Choroid plexus epithelial cell (primary cell): ENCODE measurements around the gene RPS15.
A peak's percentile ranks its signal among the peaks of the same experiment; 100 is the strongest.

Source experiments
- DNase-seq: peaks from one replicate; pipeline ENCODE4 v3.0.0-alpha.2; 2010; ENCODE audit warnings: low read depth
- H3K4me3 ChIP-seq: 2 replicates; pipeline ENCODE4 v1.5.1; 2011; ENCODE audit warnings: low read depth, mild to moderate bottlenecking, control low read depth, low read length, moderate library complexity
- TF ChIP-seq, protein P1 (sequence below): conservative IDR thresholded peaks from 2 replicates; pipeline ENCODE4 v1.5.1; 2011; ENCODE audit warnings: low read depth, mild to moderate bottlenecking, control low read depth, inconsistent platforms, low read length, moderate library complexity

The RPS15 gene

GRCh38 chr19:1406774-1407527 lies 31.2 kb upstream of the RPS15 start:
- peak; percentile 99 for DNase-seq
- TF ChIP-seq, protein P1, sequence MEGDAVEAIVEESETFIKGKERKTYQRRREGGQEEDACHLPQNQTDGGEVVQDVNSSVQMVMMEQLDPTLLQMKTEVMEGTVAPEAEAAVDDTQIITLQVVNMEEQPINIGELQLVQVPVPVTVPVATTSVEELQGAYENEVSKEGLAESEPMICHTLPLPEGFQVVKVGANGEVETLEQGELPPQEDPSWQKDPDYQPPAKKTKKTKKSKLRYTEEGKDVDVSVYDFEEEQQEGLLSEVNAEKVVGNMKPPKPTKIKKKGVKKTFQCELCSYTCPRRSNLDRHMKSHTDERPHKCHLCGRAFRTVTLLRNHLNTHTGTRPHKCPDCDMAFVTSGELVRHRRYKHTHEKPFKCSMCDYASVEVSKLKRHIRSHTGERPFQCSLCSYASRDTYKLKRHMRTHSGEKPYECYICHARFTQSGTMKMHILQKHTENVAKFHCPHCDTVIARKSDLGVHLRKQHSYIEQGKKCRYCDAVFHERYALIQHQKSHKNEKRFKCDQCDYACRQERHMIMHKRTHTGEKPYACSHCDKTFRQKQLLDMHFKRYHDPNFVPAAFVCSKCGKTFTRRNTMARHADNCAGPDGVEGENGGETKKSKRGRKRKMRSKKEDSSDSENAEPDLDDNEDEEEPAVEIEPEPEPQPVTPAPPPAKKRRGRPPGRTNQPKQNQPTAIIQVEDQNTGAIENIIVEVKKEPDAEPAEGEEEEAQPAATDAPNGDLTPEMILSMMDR = peak; percentile 48
- peak overlapping the region; percentile 60 for H3K4me3 ChIP-seq

GRCh38 chr19:1407528-1408299 lies 30.5 kb upstream of the RPS15 start, which contains the start of gene DAZAP1:
Gene DAZAP1 (plus strand): TSS chr19:1407586. CDS start chr19:1407774, 188 bp downstream.
- peak within 1 kb of the TSS; percentile 81 for H3K4me3 ChIP-seq
- TF ChIP-seq, protein P1 = no peak
- no peak for DNase-seq

- peak overlapping the region; percentile 81 for H3K4me3 ChIP-seq
- TF ChIP-seq, protein P1 = no peak
- peak; percentile 78 for DNase-seq
These were observed 29.6 kb upstream of the RPS15 start for GRCh38 chr19:1408300-1409203.

DNA sequence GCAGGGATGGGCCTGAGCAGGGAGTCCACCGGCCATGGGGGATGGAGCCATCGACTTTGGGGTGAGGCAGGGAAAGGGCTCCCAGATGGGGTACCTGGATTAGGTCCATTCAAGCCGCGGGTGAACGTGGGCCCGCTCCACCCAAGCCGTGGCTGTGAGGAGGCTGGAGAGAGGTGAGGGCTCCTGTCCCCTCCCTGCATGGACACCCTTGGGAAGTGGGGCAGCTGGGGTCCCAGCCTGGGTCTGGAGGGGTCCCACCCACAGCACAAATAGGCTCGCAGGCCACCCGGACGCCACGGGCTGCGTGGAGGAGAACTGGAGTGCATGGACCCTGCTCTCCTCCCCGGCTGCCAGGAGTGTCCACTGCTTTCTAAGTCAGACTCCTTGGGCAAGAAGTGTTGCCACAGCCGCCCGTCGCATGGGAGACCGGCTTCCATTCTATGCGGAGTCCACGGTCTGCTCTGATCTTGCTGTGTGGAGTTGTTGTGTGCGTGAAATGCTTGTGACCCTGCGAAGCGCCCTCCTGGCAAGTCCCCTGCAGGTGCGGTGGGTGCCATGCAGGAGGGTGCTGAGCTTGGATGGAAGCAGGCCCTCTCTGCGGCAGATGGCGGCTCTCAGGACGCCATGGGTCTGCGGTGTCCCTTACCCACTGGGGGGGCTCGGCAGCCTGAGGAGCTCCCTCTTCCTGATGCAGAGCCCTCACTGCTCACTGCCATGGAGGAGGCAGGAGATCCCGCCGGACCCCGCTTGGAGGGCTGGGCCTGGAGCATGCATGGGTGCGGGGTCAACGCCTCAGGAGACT lies 28.8 kb upstream of the RPS15 start:
- H3K4me3 ChIP-seq = peak overlapping the region; percentile 81
- TF ChIP-seq, protein P1 = no peak
- no peak for DNase-seq

- TF ChIP-seq, protein P1 = no peak
- peak overlapping the region; percentile 81 for H3K4me3 ChIP-seq
- peak; percentile 73 for DNase-seq
These were observed 27.9 kb upstream of the RPS15 start for GRCh38 chr19:1410136-1410786.
